CD4-positive, alpha-beta T cell (primary cell): ENCODE data around the gene RBP7. TPM values are rescaled to one million over a fixed set of nuclear protein-coding genes. Genes with fewer than 3 reads are reported as not detected.
A peak's percentile ranks its signal among the peaks of the same experiment; 100 is the strongest.

ENCODE experiments used
- ATAC-seq: fragments of 200-7000 bp; cut with Tn5 transposase; one replicate; pipeline ENCODE4 v1.10.0; 2022; ENCODE audit warnings: mild to moderate bottlenecking; ENCODE audit not compliant: poor library complexity
- CTCF ChIA-PET: fragments of 350-600 bp; sonication (Branson Sonifier 250); formaldehyde crosslinking; loops from one replicate; lab custom pipeline; 2021; ENCODE audit warnings: antibody characterized with exemption, inconsistent platforms; lab: Charles Lee
- POLR2A ChIA-PET: fragments of 350-600 bp; sonication (Branson Sonifier 250); formaldehyde crosslinking; loops from one replicate; lab custom pipeline; 2021; ENCODE audit warnings: antibody characterized with exemption, inconsistent platforms; lab: Charles Lee
- DNase-seq, 14 experiments: peaks; one replicate each; pipeline ENCODE4 v3.0.0-alpha.2; 2013 to 2020; ENCODE audit warnings: mixed read lengths in 2 of 14
- H3K27ac ChIP-seq, 2 donors: one replicate each; pipeline versions ENCODE4 v1.5.1 to v1.7.0; 2013; ENCODE audit warnings: low read length in 2 of 2, low read depth in 1 of 2, mild to moderate bottlenecking in 1 of 2
- H3K27me3 ChIP-seq, 2 experiments: 1 replicate in 1 of 2; 2 replicates in 1 of 2; pipeline versions ENCODE4 v1.6.1 to v1.7.0; 2013; ENCODE audit warnings: low read length in 2 of 2, control low read depth in 1 of 2, mild to moderate bottlenecking in 1 of 2, moderate library complexity in 1 of 2; ENCODE audit not compliant: insufficient read depth in 2 of 2, control insufficient read depth in 1 of 2
- H3K36me3 ChIP-seq: one replicate; pipeline ENCODE4 v1.6.1; 2013; ENCODE audit warnings: low read length, control low read depth; ENCODE audit not compliant: insufficient read depth
- H3K4me1 ChIP-seq: one replicate; pipeline ENCODE4 v1.6.1; 2013; ENCODE audit warnings: low read length, control low read depth; ENCODE audit not compliant: insufficient read depth
- H3K4me3 ChIP-seq: one replicate; pipeline ENCODE4 v1.5.1; 2013; ENCODE audit warnings: mild to moderate bottlenecking, low read length, moderate library complexity
- H3K9me3 ChIP-seq, 2 experiments: 1 replicate in 1 of 2; 2 replicates in 1 of 2; pipeline versions ENCODE4 v1.6.1 to v1.7.0; 2013; ENCODE audit warnings: low read length in 2 of 2, mild to moderate bottlenecking in 2 of 2, control low read depth in 1 of 2, moderate library complexity in 1 of 2; ENCODE audit not compliant: control insufficient read depth in 1 of 2, insufficient read depth in 1 of 2
- H3K27ac Mint-ChIP-seq: one replicate; pipeline ENCODE4 v1.8.0; 2020; ENCODE audit warnings: mixed read lengths
- H3K27me3 Mint-ChIP-seq: one replicate; pipeline ENCODE4 v1.8.0; 2021; ENCODE audit warnings: mixed read lengths
- H3K36me3 Mint-ChIP-seq: one replicate; pipeline ENCODE4 v1.8.0; 2021; ENCODE audit warnings: low read depth, mixed read lengths
- H3K4me1 Mint-ChIP-seq: one replicate; pipeline ENCODE4 v1.8.0; 2021; ENCODE audit warnings: low read depth, mixed read lengths
- H3K4me3 Mint-ChIP-seq: one replicate; pipeline ENCODE4 v1.8.0; 2020; ENCODE audit warnings: mild to moderate bottlenecking, mixed read lengths
- H3K9me3 Mint-ChIP-seq: one replicate; pipeline ENCODE4 v1.8.0; 2020; ENCODE audit warnings: mixed read lengths
- intact Hi-C, 2 experiments: fragments of 100-400 bp; cut with DNase I in 1 of 2; cut with micrococcal nuclease in 1 of 2; formaldehyde crosslinking; loops; one replicate each; pipeline versions ENCODE4 v1.15.1 to v1.9.0; 2023 to 2025; cut with DNase I, micrococcal nuclease
- polyA plus RNA-seq, 2 donors: library from polyadenylated mRNA; unstranded; fragments of 120-200 nt; gene quantifications; one replicate each; pipeline ENCODE4 v1.2.1, GENCODE V29; 2013
- total RNA-seq, 174 experiments: library from RNA in 2 of 174; stranded (reverse) in 2 of 174; gene quantifications; one replicate each; pipeline ENCODE4 v1.2.3 and lab custom pipeline; 2021 to 2026
- TF ChIP-seq, protein P1 (sequence below): fragments of 200-600 bp; IDR thresholded peaks from one replicate; pipeline ENCODE4 v1.8.0; 2022; ENCODE audit warnings: antibody characterized with exemption, mild to moderate bottlenecking

Gene RBP7
- under 1 TPM in 1 of 2 experiments, not detected in 1; 0.70 TPM for total RNA-seq
- 5.8 TPM for polyA plus RNA-seq (2013, experiment 1 of 2)
- 3.8 TPM for polyA plus RNA-seq (2013, experiment 2 of 2)
- total RNA-seq (lab: John Stamatoyannopoulos, UW), result 0 to 0.87 (median 0) reads per million in 172 experiments

DNA sequence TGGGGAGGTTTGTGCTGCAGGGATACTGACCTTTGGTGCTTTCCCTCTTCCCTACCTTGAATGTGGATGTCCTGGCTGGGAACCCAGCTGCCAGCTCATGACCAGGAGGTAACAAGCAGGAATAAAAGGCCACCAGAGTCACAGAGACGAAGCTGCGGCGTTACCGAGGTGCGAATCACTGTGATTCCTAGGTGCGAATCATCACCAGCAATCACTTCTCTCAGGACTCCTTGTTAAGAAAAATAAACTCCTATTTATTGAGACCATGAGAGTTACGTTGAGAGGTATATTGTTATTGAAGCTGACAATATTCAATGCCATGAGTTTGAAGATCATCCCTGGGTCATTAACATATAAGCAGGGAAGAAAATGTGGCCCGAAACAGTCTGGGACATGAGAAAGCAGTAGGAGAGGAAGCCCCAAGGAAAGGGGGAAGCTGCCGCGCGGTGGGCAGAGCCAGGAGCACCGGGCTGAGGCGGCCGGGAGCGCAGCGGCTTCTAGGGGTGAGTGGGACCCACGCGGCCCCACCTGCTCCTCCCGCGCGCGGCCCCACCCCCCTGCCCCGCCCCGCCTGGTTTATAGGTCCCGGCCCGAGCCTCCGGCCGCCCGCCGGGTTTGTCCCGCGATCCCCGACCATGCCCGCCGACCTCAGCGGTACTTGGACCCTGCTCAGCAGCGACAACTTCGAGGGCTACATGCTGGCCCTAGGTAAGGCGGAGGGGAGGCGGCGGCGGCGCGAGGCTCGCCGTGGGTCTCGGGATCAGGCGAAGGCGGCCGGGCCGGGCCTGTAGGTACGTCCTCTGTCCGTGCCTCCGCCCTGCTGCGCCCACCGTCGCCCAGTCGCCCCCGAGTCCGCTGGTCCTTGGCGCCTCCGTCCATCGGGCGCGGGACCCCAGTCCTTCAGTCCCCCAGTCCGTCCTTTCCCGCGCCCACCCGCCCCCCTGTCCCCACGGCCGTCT lies at the start of gene RBP7:
TSS of gene RBP7 (plus strand) at position 605 of the 959 bp plus-strand sequence. CDS start at position 636, 31 bp downstream.
- POLR2A ChIA-PET, result no interaction called here
- Histone ChIP-seq H3K4me3 (peak within 1 kb of the TSS; percentile 12), H3K36me3 (no peaks in the 10 kb centered on the region), H3K27ac (no peak within 1 kb of the TSS), H3K27me3 (peaks cover 22 to 34% of the 10 kb centered on the region in 2 experiments), H3K9me3 (peaks cover 0 to 14% of the 10 kb centered on the region in 2 experiments), H3K4me1 (peaks cover 16% of the 10 kb centered on the region)
- H3K27me3 Mint-ChIP-seq, result peaks cover 50% of the 10 kb centered on the region
- CTCF ChIA-PET, result no interaction called here
- DNase-seq (peak in 7 of 14 experiments; percentile 1 to 39 (median 3)), ATAC-seq (no peak)
- no peaks in the 10 kb centered on the region for H3K9me3 Mint-ChIP-seq
- TF ChIP-seq, protein P1, sequence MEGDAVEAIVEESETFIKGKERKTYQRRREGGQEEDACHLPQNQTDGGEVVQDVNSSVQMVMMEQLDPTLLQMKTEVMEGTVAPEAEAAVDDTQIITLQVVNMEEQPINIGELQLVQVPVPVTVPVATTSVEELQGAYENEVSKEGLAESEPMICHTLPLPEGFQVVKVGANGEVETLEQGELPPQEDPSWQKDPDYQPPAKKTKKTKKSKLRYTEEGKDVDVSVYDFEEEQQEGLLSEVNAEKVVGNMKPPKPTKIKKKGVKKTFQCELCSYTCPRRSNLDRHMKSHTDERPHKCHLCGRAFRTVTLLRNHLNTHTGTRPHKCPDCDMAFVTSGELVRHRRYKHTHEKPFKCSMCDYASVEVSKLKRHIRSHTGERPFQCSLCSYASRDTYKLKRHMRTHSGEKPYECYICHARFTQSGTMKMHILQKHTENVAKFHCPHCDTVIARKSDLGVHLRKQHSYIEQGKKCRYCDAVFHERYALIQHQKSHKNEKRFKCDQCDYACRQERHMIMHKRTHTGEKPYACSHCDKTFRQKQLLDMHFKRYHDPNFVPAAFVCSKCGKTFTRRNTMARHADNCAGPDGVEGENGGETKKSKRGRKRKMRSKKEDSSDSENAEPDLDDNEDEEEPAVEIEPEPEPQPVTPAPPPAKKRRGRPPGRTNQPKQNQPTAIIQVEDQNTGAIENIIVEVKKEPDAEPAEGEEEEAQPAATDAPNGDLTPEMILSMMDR, result no peak
- peak within 1 kb of the TSS; percentile 86 for H3K4me3 Mint-ChIP-seq
- no peaks in the 10 kb centered on the region for H3K36me3 Mint-ChIP-seq
- H3K4me1 Mint-ChIP-seq, result peaks cover 6% of the 10 kb centered on the region
- intact Hi-C loops, result no loop called here
- no peak within 1 kb of the TSS for H3K27ac Mint-ChIP-seq

DNA sequence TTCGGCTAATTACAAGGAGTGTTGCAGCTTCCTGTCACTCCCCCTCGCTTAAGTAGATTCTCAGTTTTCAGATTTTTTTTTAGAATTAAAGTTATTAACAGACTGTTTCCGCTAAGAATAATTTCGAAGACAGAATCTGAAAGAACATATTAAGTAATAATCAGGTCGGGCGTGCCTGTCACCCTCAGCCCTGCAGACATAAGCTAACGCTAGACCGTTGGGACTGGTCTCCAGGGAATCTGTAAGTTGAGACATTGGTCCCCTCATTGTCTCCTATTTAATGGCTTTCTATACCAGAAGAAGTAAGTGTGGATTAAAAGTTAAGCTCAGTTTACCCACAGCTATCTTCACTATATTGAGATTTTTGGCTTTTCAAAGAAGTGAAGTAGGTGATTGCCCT lies 39.3 kb upstream of the RBP7 start:
- Mint-ChIP-seq H3K4me1 (no peaks in the 10 kb centered on the region), H3K9me3 (no peaks in the 10 kb centered on the region), H3K36me3 (no peaks in the 10 kb centered on the region), H3K27ac (no peak overlapping the region), H3K27me3 (no peaks in the 10 kb centered on the region), H3K4me3 (no peak overlapping the region)
- Histone ChIP-seq H3K27ac (no peak overlapping the region), H3K27me3 (no peaks in the 10 kb centered on the region), H3K4me1 (no peaks in the 10 kb centered on the region), H3K36me3 (no peaks in the 10 kb centered on the region), H3K9me3 (no peaks in the 10 kb centered on the region), H3K4me3 (no peak overlapping the region)
- TF ChIP-seq, protein P1, result no peak
- CTCF ChIA-PET, result no interaction called here
- intact Hi-C loops, result no loop called here
- POLR2A ChIA-PET, result no interaction called here
- ATAC-seq (no peak), DNase-seq (no peak)

- Histone ChIP-seq H3K27me3 (no peaks in the 10 kb centered on the region), H3K4me3 (no peak overlapping the region), H3K4me1 (no peaks in the 10 kb centered on the region), H3K9me3 (no peaks in the 10 kb centered on the region), H3K36me3 (no peaks in the 10 kb centered on the region), H3K27ac (no peak overlapping the region)
- no peak overlapping the region for H3K27ac Mint-ChIP-seq
- intact Hi-C loops, result no loop called here
- H3K4me1 Mint-ChIP-seq, result no peaks in the 10 kb centered on the region
- ATAC-seq (no peak), DNase-seq (no peak)
- H3K9me3 Mint-ChIP-seq, result no peaks in the 10 kb centered on the region
- H3K27me3 Mint-ChIP-seq, result no peaks in the 10 kb centered on the region
- CTCF ChIA-PET, result interaction anchor here (1.0 kb wide), 1 partner anchor 10 kb away, joined by 4 read pairs; no protein-coding TSS in a partner anchor
- POLR2A ChIA-PET, result no interaction called here
- TF ChIP-seq, protein P1, result no peak
- H3K36me3 Mint-ChIP-seq, result no peaks in the 10 kb centered on the region
- no peak overlapping the region for H3K4me3 Mint-ChIP-seq
Measured at GRCh38 chr1:9960011-9960410, 37.0 kb upstream of the RBP7 start.
